ENCODE data around the gene DDX47. TPM values are rescaled to one million over a fixed set of nuclear protein-coding genes. Genes with fewer than 3 reads are reported as not detected.
"Not testable (repeated sequence)": the region's sequence is repeated elsewhere in the genome, so short reads cannot be mapped to it uniquely, and the experiment has no call there.

DDX47 gene
- total RNA-seq, 1 experiment from 2014 or later = 121 TPM

GRCh38 chr12:12845794-12846243, 32.7 kb downstream of the DDX47 start:
- TF ChIP-seq, protein P1, sequence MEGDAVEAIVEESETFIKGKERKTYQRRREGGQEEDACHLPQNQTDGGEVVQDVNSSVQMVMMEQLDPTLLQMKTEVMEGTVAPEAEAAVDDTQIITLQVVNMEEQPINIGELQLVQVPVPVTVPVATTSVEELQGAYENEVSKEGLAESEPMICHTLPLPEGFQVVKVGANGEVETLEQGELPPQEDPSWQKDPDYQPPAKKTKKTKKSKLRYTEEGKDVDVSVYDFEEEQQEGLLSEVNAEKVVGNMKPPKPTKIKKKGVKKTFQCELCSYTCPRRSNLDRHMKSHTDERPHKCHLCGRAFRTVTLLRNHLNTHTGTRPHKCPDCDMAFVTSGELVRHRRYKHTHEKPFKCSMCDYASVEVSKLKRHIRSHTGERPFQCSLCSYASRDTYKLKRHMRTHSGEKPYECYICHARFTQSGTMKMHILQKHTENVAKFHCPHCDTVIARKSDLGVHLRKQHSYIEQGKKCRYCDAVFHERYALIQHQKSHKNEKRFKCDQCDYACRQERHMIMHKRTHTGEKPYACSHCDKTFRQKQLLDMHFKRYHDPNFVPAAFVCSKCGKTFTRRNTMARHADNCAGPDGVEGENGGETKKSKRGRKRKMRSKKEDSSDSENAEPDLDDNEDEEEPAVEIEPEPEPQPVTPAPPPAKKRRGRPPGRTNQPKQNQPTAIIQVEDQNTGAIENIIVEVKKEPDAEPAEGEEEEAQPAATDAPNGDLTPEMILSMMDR (IDR thresholded peaks at IDR 0.05; ENCODE audit: insufficient read depth in 1 of 2, low read depth in 1 of 2, low read length in 1 of 2, severe bottlenecking in 1 of 2, unreplicated experiment in 1 of 2) = no peak
- Histone ChIP-seq H3K4me3 (ENCODE audit: low read depth, low read length) (no peak overlapping the region), H3K4me1 (no peaks in the 10 kb centered on the region), H3K27me3 (replicated peaks; ENCODE audit: control insufficient read depth, insufficient read depth, low read length) (no peaks in the 10 kb centered on the region), H3K36me3 (ENCODE audit: control insufficient read depth, insufficient read depth, low read length) (no peaks in the 10 kb centered on the region), H3K9me3 (peaks cover 4% of the 10 kb centered on the region; the same call in 1 of the 2 replicates)
- ChIA-PET CTCF (no interaction called here), POLR2A (no interaction called here)
- no peak for DNase-seq
- BruUV-seq (replicated peaks) = no TSS peak
- intact Hi-C loops (cut with micrococcal nuclease; ENCODE audit: unreplicated experiment) = no loop called here
- H3K36me3 Mint-ChIP-seq (ENCODE audit: insufficient read depth, unreplicated experiment) = peaks cover 4% of the 10 kb centered on the region
- no peak overlapping the region for H3K4me3 Mint-ChIP-seq (ENCODE audit: unreplicated experiment)
- no peaks in the 10 kb centered on the region for H3K27me3 Mint-ChIP-seq (ENCODE audit: insufficient read depth, unreplicated experiment)
- no peak overlapping the region for H3K27ac Mint-ChIP-seq (ENCODE audit: unreplicated experiment)
- H3K9me3 Mint-ChIP-seq (ENCODE audit: unreplicated experiment) = peaks cover 7% of the 10 kb centered on the region
- H3K4me1 Mint-ChIP-seq (ENCODE audit: low read depth, unreplicated experiment) = peaks cover 7% of the 10 kb centered on the region

DNA sequence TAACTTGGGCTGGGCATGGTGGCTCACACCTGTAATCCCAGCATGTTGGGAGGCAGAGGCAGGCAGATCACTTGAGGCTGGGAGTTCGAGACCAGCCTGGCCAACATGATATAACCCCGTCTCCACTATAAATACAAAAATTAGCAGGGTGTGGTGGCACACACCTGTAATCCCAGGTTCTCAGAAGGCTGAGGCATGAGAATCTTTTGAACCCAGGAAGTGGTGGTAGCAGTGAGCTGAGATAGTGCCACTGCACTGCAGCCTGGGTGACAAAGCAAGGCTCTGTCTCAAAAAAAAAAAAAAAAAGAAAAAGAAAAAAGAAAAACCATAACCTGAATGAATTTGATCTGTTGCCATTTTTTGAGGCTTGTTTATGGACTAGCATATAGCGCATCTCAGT, 33.6 kb downstream of the DDX47 start:
- H3K36me3 ChIP-seq (ENCODE audit: control insufficient read depth, insufficient read depth, low read length); H3K4me3 Mint-ChIP-seq (ENCODE audit: unreplicated experiment); CTCF ChIA-PET; H3K9me3 ChIP-seq; H3K27me3 Mint-ChIP-seq (ENCODE audit: insufficient read depth, unreplicated experiment); H3K27me3 ChIP-seq (replicated peaks; ENCODE audit: control insufficient read depth, insufficient read depth, low read length); H3K4me3 ChIP-seq (ENCODE audit: low read depth, low read length); H3K36me3 Mint-ChIP-seq (ENCODE audit: insufficient read depth, unreplicated experiment); H3K4me1 ChIP-seq; BruUV-seq (replicated peaks); POLR2A ChIA-PET; intact Hi-C loops (cut with micrococcal nuclease; ENCODE audit: unreplicated experiment); H3K4me1 Mint-ChIP-seq (ENCODE audit: low read depth, unreplicated experiment); DNase-seq; H3K27ac Mint-ChIP-seq (ENCODE audit: unreplicated experiment): not testable (repeated sequence)
- peaks cover 16% of the 10 kb centered on the region for H3K9me3 Mint-ChIP-seq (ENCODE audit: unreplicated experiment)

DNA sequence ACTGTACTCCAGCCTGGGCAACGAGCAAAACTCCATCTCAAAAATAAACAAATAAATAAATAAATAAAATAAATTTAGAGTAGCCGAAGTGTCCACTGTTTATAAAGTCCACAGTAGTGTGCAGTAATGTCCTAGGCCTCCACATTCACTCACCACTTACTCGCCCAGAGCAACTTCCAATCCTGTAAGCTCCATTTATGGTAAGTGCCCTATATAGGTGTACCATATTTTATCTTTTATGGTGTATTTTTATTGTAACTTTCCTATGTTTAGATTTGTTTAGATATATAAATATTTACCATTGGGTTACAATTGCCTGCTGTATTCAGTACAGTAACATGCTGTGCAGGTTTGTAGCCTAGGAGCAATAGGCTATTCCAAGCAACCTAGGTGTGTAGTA, 40.3 kb downstream of the DDX47 start:
- no peaks in the 10 kb centered on the region for H3K36me3 ChIP-seq (ENCODE audit: control insufficient read depth, insufficient read depth, low read length)
- no peak overlapping the region for H3K27ac Mint-ChIP-seq (ENCODE audit: unreplicated experiment)
- ChIA-PET CTCF (no interaction called here), POLR2A (no interaction called here)
- peaks cover 10% of the 10 kb centered on the region; the same call in 1 of the 2 replicates for H3K9me3 ChIP-seq
- no TSS peak for BruUV-seq (replicated peaks)
- no peaks in the 10 kb centered on the region for H3K36me3 Mint-ChIP-seq (ENCODE audit: insufficient read depth, unreplicated experiment)
- H3K4me3 Mint-ChIP-seq (ENCODE audit: unreplicated experiment) = no peak overlapping the region
- intact Hi-C loops (cut with micrococcal nuclease; ENCODE audit: unreplicated experiment) = no loop called here
- no peak for DNase-seq
- H3K4me3 ChIP-seq (ENCODE audit: low read depth, low read length) = no peak overlapping the region
- no peaks in the 10 kb centered on the region for H3K4me1 ChIP-seq
- no peaks in the 10 kb centered on the region for H3K27me3 Mint-ChIP-seq (ENCODE audit: insufficient read depth, unreplicated experiment)
- no peaks in the 10 kb centered on the region for H3K4me1 Mint-ChIP-seq (ENCODE audit: low read depth, unreplicated experiment)
- peaks cover 24% of the 10 kb centered on the region for H3K9me3 Mint-ChIP-seq (ENCODE audit: unreplicated experiment)
- TF ChIP-seq, protein P1 (IDR thresholded peaks at IDR 0.05; ENCODE audit: insufficient read depth in 1 of 2, low read depth in 1 of 2, low read length in 1 of 2, severe bottlenecking in 1 of 2, unreplicated experiment in 1 of 2) = no peak
- H3K27me3 ChIP-seq (replicated peaks; ENCODE audit: control insufficient read depth, insufficient read depth, low read length) = no peaks in the 10 kb centered on the region

DNA sequence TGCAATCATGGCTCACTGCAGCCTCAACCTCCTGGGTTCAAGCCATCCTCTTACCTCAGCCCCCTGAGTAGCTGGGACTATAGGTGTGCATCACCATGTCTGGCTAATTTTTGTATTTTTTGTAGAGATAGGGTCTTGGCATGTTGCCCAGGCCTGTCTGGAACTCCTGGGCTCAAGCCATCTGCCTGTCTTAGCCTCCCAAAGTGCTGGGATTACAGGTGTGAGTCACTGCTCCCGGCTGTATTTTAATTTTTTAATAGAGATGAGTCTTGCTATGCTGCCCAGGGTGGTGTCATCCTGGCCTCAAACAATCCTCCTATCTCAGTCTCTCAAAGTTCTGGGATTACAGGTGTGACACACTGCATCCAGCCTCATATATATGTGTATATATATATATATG, 46.5 kb downstream of the DDX47 start:
- H3K36me3 Mint-ChIP-seq (ENCODE audit: insufficient read depth, unreplicated experiment) = peaks cover 7% of the 10 kb centered on the region
- no peaks in the 10 kb centered on the region for H3K4me1 ChIP-seq
- no peak overlapping the region for H3K27ac Mint-ChIP-seq (ENCODE audit: unreplicated experiment)
- POLR2A ChIA-PET = no interaction called here
- no TSS peak for BruUV-seq (replicated peaks)
- no peaks in the 10 kb centered on the region for H3K27me3 Mint-ChIP-seq (ENCODE audit: insufficient read depth, unreplicated experiment)
- no peak overlapping the region for H3K4me3 ChIP-seq (ENCODE audit: low read depth, low read length)
- CTCF ChIA-PET = no interaction called here
- no peak for DNase-seq
- no peaks in the 10 kb centered on the region for H3K4me1 Mint-ChIP-seq (ENCODE audit: low read depth, unreplicated experiment)
- H3K9me3 Mint-ChIP-seq (ENCODE audit: unreplicated experiment) = peaks cover 17% of the 10 kb centered on the region
- TF ChIP-seq, protein P1 (IDR thresholded peaks at IDR 0.05; ENCODE audit: insufficient read depth in 1 of 2, low read depth in 1 of 2, low read length in 1 of 2, severe bottlenecking in 1 of 2, unreplicated experiment in 1 of 2) = no peak
- peaks cover 6% of the 10 kb centered on the region; the same call in 1 of the 2 replicates for H3K9me3 ChIP-seq
- intact Hi-C loops (cut with micrococcal nuclease; ENCODE audit: unreplicated experiment) = no loop called here
- H3K4me3 Mint-ChIP-seq (ENCODE audit: unreplicated experiment) = no peak overlapping the region
- H3K27me3 ChIP-seq (replicated peaks; ENCODE audit: control insufficient read depth, insufficient read depth, low read length) = no peaks in the 10 kb centered on the region
- H3K36me3 ChIP-seq (ENCODE audit: control insufficient read depth, insufficient read depth, low read length) = no peaks in the 10 kb centered on the region

Measured in Caco-2 (cell line).